Activated naive CD8-positive, alpha-beta T cell (primary cell): ENCODE results near the gene LRRFIP2.

ENCODE experiments used
- H3K27ac Mint-ChIP-seq: one replicate; pipeline ENCODE4 v1.8.0; 2021; ENCODE audit warnings: mixed read lengths
- H3K27me3 Mint-ChIP-seq: one replicate; pipeline ENCODE4 v1.8.0; 2021; ENCODE audit warnings: mixed read lengths
- H3K36me3 Mint-ChIP-seq: one replicate; pipeline ENCODE4 v1.8.0; 2021; ENCODE audit warnings: mixed read lengths
- H3K4me1 Mint-ChIP-seq: one replicate; pipeline ENCODE4 v1.8.0; 2021; ENCODE audit warnings: low read depth, mixed read lengths
- H3K4me3 Mint-ChIP-seq: one replicate; pipeline ENCODE4 v1.8.0; 2021; ENCODE audit warnings: mild to moderate bottlenecking, mixed read lengths
- H3K9me3 Mint-ChIP-seq: one replicate; pipeline ENCODE4 v1.8.0; 2021; ENCODE audit warnings: low read depth, mixed read lengths

The LRRFIP2 gene

GRCh38 chr3:37141676-37142075 lies 32.7 kb downstream of the LRRFIP2 start:
- no peak overlapping the region for H3K27ac Mint-ChIP-seq
- no peaks in the 10 kb centered on the region for H3K27me3 Mint-ChIP-seq
- H3K9me3 Mint-ChIP-seq = no peaks in the 10 kb centered on the region
- peaks cover 12% of the 10 kb centered on the region for H3K4me1 Mint-ChIP-seq
- peaks cover 27% of the 10 kb centered on the region for H3K36me3 Mint-ChIP-seq
- no peak overlapping the region for H3K4me3 Mint-ChIP-seq

GRCh38 chr3:37140899-37141541 lies 33.4 kb downstream of the LRRFIP2 start:
- H3K36me3 Mint-ChIP-seq = peaks cover 25% of the 10 kb centered on the region
- no peaks in the 10 kb centered on the region for H3K9me3 Mint-ChIP-seq
- H3K4me3 Mint-ChIP-seq = no peak overlapping the region
- no peaks in the 10 kb centered on the region for H3K27me3 Mint-ChIP-seq
- no peak overlapping the region for H3K27ac Mint-ChIP-seq
- peaks cover 8% of the 10 kb centered on the region for H3K4me1 Mint-ChIP-seq

- no peaks in the 10 kb centered on the region for H3K9me3 Mint-ChIP-seq
- no peak overlapping the region for H3K4me3 Mint-ChIP-seq
Measured at GRCh38 chr3:37139567-37140052, 34.8 kb downstream of the LRRFIP2 start.

GRCh38 chr3:37138816-37139215 lies 35.6 kb downstream of the LRRFIP2 start:
- Mint-ChIP-seq H3K4me1 (no peaks in the 10 kb centered on the region), H3K9me3 (no peaks in the 10 kb centered on the region), H3K4me3 (no peak overlapping the region), H3K27me3 (no peaks in the 10 kb centered on the region), H3K36me3 (peaks cover 11% of the 10 kb centered on the region), H3K27ac (no peak overlapping the region)

More at GRCh38 chr3:37139567-37140052, 34.8 kb downstream of the LRRFIP2 start:
- peaks cover 18% of the 10 kb centered on the region for H3K36me3 Mint-ChIP-seq
- H3K27ac Mint-ChIP-seq = no peak overlapping the region
- peaks cover under 1% of the 10 kb centered on the region for H3K4me1 Mint-ChIP-seq
- H3K27me3 Mint-ChIP-seq = no peaks in the 10 kb centered on the region

- Mint-ChIP-seq H3K27me3 (no peaks in the 10 kb centered on the region), H3K36me3 (peaks cover 1% of the 10 kb centered on the region), H3K4me1 (no peaks in the 10 kb centered on the region), H3K9me3 (no peaks in the 10 kb centered on the region), H3K4me3 (no peak overlapping the region), H3K27ac (no peak overlapping the region)
Measured at GRCh38 chr3:37137516-37137915, 36.9 kb downstream of the LRRFIP2 start.

- H3K27ac Mint-ChIP-seq = no peak overlapping the region
- H3K4me3 Mint-ChIP-seq = no peak overlapping the region
- H3K4me1 Mint-ChIP-seq = peaks cover 5% of the 10 kb centered on the region
- H3K9me3 Mint-ChIP-seq = no peaks in the 10 kb centered on the region
- no peaks in the 10 kb centered on the region for H3K27me3 Mint-ChIP-seq
- no peaks in the 10 kb centered on the region for H3K36me3 Mint-ChIP-seq
Measured at GRCh38 chr3:37136067-37136466, 38.3 kb downstream of the LRRFIP2 start.

- Mint-ChIP-seq H3K27me3 (no peaks in the 10 kb centered on the region), H3K9me3 (no peaks in the 10 kb centered on the region), H3K27ac (no peak overlapping the region), H3K4me1 (peaks cover 6% of the 10 kb centered on the region), H3K4me3 (no peak overlapping the region), H3K36me3 (no peaks in the 10 kb centered on the region)
Measured at GRCh38 chr3:37135561-37135960, 38.8 kb downstream of the LRRFIP2 start.

GRCh38 chr3:37132334-37132733 lies 42.0 kb downstream of the LRRFIP2 start:
- no peak overlapping the region for H3K27ac Mint-ChIP-seq
- no peaks in the 10 kb centered on the region for H3K27me3 Mint-ChIP-seq
- H3K4me1 Mint-ChIP-seq = peaks cover 10% of the 10 kb centered on the region
- H3K9me3 Mint-ChIP-seq = no peaks in the 10 kb centered on the region
- no peak overlapping the region for H3K4me3 Mint-ChIP-seq
- H3K36me3 Mint-ChIP-seq = peaks cover 8% of the 10 kb centered on the region

GRCh38 chr3:37131860-37132144 lies 42.6 kb downstream of the LRRFIP2 start:
- peaks cover 10% of the 10 kb centered on the region for H3K4me1 Mint-ChIP-seq
- peaks cover 9% of the 10 kb centered on the region for H3K36me3 Mint-ChIP-seq
- H3K27me3 Mint-ChIP-seq = no peaks in the 10 kb centered on the region
- H3K27ac Mint-ChIP-seq = no peak overlapping the region
- no peaks in the 10 kb centered on the region for H3K9me3 Mint-ChIP-seq
- no peak overlapping the region for H3K4me3 Mint-ChIP-seq

GRCh38 chr3:37130984-37131859 lies 43.2 kb downstream of the LRRFIP2 start:
- no peak overlapping the region for H3K27ac Mint-ChIP-seq
- H3K36me3 Mint-ChIP-seq = peaks cover 9% of the 10 kb centered on the region
- H3K4me3 Mint-ChIP-seq = no peak overlapping the region
- H3K9me3 Mint-ChIP-seq = no peaks in the 10 kb centered on the region
- peaks cover 10% of the 10 kb centered on the region for H3K4me1 Mint-ChIP-seq
- no peaks in the 10 kb centered on the region for H3K27me3 Mint-ChIP-seq

GRCh38 chr3:37130448-37130847 lies 43.9 kb downstream of the LRRFIP2 start:
- no peak overlapping the region for H3K27ac Mint-ChIP-seq
- no peaks in the 10 kb centered on the region for H3K9me3 Mint-ChIP-seq
- no peak overlapping the region for H3K4me3 Mint-ChIP-seq
- peaks cover 10% of the 10 kb centered on the region for H3K4me1 Mint-ChIP-seq
- H3K27me3 Mint-ChIP-seq = no peaks in the 10 kb centered on the region
- H3K36me3 Mint-ChIP-seq = peaks cover 9% of the 10 kb centered on the region

GRCh38 chr3:37129871-37130270 lies 44.5 kb downstream of the LRRFIP2 start:
- no peak overlapping the region for H3K4me3 Mint-ChIP-seq
- peaks cover 10% of the 10 kb centered on the region for H3K4me1 Mint-ChIP-seq
- H3K27ac Mint-ChIP-seq = no peak overlapping the region
- peaks cover 9% of the 10 kb centered on the region for H3K36me3 Mint-ChIP-seq
- no peaks in the 10 kb centered on the region for H3K27me3 Mint-ChIP-seq
- no peaks in the 10 kb centered on the region for H3K9me3 Mint-ChIP-seq

GRCh38 chr3:37127340-37127739 lies 47.0 kb downstream of the LRRFIP2 start:
- Mint-ChIP-seq H3K36me3 (peaks cover 10% of the 10 kb centered on the region), H3K4me3 (no peak overlapping the region), H3K27ac (no peak overlapping the region), H3K9me3 (no peaks in the 10 kb centered on the region), H3K4me1 (peaks cover 10% of the 10 kb centered on the region), H3K27me3 (no peaks in the 10 kb centered on the region)

GRCh38 chr3:37126856-37127255 lies 47.5 kb downstream of the LRRFIP2 start:
- H3K36me3 Mint-ChIP-seq = peaks cover 14% of the 10 kb centered on the region
- H3K27me3 Mint-ChIP-seq = no peaks in the 10 kb centered on the region
- no peak overlapping the region for H3K4me3 Mint-ChIP-seq
- peaks cover 10% of the 10 kb centered on the region for H3K4me1 Mint-ChIP-seq
- no peak overlapping the region for H3K27ac Mint-ChIP-seq
- peaks cover 3% of the 10 kb centered on the region for H3K9me3 Mint-ChIP-seq

- H3K27ac Mint-ChIP-seq = no peak overlapping the region
- H3K36me3 Mint-ChIP-seq = peaks cover 18% of the 10 kb centered on the region
- H3K4me1 Mint-ChIP-seq = peaks cover 4% of the 10 kb centered on the region
- no peaks in the 10 kb centered on the region for H3K27me3 Mint-ChIP-seq
- H3K4me3 Mint-ChIP-seq = no peak overlapping the region
- peaks cover 3% of the 10 kb centered on the region for H3K9me3 Mint-ChIP-seq
Measured at GRCh38 chr3:37125195-37126073, 48.9 kb downstream of the LRRFIP2 start.
